HG03095 (cell line): Measurements from ENCODE around the gene ARHGEF19.
"Not testable (repeated sequence)": the region's sequence is repeated elsewhere in the genome, so short reads cannot be mapped to it uniquely, and the experiment has no call there.

ENCODE experiments used
- ATAC-seq: cut with Tn5 transposase; IDR thresholded peaks from one replicate; pipeline ENCODE4 v1.9.1; 2021; ENCODE audit warnings: moderate library complexity; ENCODE audit not compliant: unreplicated experiment

ARHGEF19 gene

GRCh38 chr1:16222716-16223115, 10.3 kb upstream of the ARHGEF19 start:
- not testable (repeated sequence) for ATAC-seq

GRCh38 chr1:16221499-16221898, 9.0 kb upstream of the ARHGEF19 start:
- no peak for ATAC-seq

DNA sequence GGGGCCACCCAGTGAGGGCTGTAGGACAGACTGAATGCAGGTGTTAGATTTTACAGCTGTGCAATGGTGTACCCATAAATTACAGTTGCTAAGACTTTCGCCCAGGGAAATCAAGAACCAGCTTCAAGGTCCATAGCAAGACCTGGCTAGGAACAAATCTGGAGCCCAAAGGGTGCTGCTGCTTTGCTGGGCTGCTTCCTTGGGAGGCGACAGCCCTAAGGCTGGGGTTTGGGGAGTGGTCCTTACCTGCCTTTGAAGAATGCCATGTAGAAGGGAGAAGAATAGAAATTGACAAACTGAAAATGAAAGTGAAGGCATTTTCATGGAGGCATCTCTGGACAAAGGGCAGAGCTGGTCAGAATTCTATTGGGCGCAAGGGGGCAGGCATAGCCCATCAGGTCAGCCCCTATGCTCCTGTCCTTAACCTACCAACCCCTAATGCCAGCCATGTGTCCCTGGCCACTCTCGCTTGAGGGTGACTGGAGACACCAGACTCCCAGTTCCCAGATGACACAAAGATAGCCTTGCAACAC, 7.6 kb upstream of the ARHGEF19 start:
- no peak for ATAC-seq

DNA sequence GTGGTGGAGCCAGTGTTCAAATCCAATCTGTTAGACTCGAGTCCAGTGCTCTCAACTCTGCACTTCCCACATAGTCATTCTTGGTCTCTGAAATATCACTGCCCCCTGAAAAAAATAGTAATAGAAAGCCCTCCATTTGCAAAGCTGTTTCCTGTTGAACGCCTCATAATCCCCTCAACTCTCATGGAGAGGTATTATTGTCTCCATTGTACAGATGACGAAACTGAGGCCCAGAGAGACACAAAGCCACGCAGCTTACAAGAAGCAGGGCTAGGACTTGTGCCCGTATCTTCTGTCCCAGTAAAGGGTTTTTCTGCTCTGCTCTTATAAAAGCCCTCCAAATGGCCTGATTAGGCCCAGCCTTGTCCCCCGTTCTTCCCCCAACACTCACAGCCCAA, 6.2 kb upstream of the ARHGEF19 start:
- ATAC-seq, result no peak

DNA sequence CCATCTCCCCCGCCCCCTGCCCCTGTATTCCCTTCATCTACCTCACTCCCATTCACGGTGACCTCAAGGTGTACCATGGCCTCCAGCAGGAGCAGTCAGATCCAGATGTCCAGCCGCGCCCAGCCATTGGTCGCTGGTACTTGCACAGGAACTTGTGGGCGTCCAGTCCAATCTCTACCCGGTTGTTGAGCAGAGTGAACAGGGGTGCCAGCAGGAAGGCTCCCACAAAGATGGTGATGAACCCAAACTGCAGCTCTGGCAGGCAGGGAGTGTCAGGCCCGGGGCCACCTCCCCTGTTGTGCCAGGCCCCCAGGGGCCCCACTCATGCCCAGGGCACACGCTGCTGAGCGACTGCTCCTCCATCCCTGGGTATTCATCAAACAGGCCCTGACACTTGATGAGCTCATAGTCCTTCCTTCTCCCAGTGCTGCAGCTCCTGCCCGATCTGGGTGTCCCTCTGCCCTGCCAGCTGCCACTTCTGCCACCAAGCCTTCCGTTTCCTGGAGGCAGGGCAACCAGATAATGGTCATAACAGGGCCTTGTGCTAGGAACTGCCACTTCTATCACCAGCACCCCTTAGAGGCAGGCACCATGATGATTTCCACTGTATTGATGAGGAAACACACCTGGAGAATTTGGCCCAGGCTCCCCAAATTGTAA, 5.7 kb upstream of the ARHGEF19 start:
- ATAC-seq, result no peak

DNA sequence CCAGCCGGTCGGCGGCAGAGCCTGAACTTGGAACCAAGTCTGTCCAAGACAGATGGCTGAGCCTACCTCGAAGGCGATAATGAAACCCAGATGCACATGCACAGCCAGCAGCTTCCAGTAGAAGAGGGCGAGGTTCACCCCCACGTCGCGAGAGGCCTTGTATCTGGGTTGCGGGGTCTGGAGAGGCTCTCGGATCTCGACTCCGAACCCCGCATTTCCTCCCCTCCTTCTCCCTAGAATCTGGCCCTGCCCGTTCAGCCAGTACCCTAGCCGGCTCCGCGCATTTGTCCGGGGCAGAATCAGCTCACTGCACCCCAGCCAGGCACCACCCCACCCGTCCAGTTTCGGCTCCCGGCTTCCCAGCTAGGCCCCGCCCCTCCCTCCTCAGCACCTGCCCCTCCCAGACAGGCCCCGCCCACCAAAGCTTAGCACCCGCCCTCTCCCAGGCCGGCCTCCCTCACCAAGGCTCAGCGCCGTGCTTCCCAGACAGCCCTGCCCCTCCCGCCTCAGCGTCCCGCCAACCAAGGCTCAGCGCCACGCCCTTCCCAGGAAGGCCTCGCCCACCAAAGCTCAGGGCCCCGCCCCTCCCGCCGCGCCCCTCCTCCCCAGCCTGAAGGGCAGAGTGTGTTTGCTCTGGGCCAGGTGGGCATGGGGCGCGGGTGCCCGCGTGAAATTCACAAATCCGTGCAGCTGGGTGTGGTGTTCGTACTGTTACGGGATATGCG, 4.8 kb upstream of the ARHGEF19 start:
- peak; percentile 90 for ATAC-seq

DNA sequence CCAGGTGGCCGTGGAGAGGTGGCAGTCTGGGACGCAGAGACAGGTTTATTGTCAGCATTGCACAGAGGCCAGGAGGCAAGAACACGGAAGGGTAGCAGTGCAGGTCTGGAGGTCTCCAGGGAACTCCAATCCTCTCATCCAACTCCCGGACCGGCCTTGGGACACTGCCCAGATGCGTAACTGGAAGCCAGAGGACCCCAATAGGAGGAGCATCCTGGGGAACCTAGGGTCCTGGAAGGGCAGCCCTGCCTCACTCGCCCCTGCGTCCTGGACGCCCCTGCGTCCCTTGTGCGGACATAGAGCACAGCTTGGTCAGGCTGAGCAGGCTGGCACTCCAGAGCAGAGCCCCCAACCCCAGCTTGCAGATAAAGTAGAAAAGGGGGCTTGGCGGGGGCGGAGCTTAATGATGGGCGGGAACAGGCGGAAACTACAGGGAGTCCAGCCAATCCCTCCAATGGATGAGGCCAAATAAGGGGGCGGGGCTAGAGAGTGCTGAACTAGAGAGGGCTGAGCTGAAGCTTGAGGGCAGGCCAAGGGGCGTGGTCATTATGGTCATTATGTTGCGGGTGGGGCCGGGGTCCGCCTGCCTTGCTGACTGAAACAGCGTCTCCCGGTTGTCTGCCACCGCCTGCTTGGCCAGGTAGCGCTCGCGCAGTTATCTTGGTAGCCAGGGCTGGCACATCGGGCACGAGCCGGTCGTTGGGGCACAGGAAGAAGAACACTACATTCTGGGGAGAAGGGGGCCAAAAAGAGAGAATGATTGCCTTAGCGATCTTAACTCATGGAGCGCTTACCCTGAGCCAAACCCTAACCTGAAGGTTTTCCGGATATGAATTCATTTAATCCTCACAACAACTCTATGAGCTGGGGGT, 3.7 kb upstream of the ARHGEF19 start:
- no peak for ATAC-seq

GRCh38 chr1:16215240-16215639, 2.8 kb upstream of the ARHGEF19 start:
- not testable (repeated sequence) for ATAC-seq

DNA sequence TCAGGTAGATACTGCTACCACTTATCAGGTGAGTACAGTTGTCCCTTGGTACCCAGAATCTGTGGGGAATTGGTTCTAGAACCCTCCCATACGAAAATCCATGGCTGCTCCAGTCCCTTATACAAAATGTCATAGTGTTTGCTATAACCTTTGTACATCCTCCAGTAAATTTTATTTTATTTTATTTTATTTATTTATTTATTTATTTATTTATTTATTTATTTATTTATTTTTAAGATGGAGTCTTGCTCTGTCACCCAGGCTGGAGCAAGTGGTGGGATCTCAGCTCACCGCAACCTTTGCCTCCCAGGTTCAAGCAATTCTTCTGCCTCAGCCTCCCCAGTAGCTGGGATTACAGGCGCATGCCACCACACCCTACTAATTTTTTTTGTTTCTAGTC, 1.1 kb upstream of the ARHGEF19 start:
- not testable (repeated sequence) for ATAC-seq

DNA sequence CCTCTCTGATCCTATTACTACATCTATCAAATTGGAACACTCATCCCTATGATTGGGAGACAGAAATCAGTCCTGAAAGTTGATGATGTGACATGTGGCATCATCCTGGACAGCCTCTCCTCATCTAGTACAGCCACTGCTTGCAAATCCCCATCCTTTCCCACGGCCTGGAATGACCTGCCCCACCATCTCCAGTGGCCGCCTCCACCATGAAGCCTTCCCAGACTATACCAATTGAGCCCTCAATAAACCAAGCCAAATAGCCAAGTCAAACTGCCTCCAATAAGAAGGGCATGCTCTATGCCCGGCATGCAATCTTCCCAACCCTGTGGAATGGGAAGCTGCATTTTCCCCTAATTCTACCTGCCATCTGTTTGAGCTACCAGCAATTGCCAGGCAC, 561 bp upstream of the ARHGEF19 start:
- ATAC-seq, result no peak

GRCh38 chr1:16211824-16212223, 628 bp downstream of the ARHGEF19 start:
- no peak for ATAC-seq

DNA sequence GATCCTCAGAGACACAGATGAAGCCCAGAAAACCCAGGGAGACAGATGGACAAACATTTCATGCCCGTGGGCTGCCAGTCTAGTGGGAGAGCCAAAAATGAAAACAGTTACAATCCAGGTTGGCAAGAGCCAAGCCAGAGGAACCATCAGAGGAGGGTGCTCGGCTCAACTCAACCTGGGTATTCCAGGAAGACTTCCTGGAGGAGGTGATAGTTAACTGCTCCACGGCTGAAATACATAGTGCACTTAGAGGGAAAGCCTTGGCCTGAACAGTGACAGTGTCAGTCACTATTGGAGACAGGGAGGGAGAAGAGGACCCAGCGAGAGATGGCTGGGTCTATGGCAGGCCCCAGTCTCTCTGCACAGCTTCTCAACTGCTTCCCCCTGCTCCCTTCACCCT, 1.9 kb downstream of the ARHGEF19 start:
- no peak for ATAC-seq

- no peak for ATAC-seq
Observed at GRCh38 chr1:16209847-16210407, 2.5 kb downstream of the ARHGEF19 start.

GRCh38 chr1:16209132-16209846, 3.2 kb downstream of the ARHGEF19 start:
- ATAC-seq, result no peak

GRCh38 chr1:16208270-16208987, 4.0 kb downstream of the ARHGEF19 start:
- ATAC-seq, result no peak

DNA sequence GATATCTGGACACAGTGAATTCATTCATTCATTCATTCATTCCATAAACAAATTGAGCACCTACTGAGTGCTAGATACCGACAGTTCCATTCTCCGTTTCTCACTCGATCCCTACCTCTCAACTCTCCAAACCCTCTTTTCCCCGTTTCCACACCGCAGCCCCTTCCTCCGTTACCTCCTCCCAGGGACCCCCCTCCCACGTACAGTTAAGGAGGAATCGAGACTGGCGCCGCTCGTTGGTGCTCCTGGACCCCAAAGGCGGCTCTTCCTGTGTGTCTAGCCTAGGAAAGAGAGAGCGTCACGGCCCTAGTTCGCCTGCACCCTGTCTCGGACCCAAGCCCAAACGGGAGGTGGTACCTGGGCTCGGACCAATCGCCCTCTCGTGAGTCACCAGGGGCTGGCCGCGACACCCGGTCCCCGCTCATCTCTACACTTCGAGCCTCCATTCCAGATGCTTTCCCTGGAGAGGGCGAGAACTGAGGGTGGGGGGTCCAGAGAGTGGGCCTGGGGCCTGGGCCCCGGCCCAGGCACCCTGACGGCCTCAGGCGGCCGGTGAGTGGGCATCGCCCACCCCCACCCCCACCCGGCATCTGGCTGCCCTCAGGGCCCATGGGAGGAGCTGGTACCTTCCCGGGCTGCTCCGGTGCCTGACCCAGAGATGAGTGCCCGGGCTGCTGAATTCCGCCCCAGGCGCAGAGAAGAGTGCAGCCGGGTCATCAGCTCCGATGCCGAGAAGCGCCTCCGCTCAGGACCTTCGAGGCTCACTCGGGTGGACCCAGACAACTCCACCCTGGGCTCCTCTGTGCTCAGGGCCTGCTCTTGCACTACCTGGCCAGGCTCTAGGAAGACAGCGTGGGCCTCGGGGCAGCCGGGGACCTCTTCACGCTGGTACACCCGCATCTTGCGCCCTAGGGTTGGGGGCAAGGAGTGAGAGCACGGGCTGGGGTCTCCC, 4.9 kb downstream of the ARHGEF19 start:
- no peak for ATAC-seq

DNA sequence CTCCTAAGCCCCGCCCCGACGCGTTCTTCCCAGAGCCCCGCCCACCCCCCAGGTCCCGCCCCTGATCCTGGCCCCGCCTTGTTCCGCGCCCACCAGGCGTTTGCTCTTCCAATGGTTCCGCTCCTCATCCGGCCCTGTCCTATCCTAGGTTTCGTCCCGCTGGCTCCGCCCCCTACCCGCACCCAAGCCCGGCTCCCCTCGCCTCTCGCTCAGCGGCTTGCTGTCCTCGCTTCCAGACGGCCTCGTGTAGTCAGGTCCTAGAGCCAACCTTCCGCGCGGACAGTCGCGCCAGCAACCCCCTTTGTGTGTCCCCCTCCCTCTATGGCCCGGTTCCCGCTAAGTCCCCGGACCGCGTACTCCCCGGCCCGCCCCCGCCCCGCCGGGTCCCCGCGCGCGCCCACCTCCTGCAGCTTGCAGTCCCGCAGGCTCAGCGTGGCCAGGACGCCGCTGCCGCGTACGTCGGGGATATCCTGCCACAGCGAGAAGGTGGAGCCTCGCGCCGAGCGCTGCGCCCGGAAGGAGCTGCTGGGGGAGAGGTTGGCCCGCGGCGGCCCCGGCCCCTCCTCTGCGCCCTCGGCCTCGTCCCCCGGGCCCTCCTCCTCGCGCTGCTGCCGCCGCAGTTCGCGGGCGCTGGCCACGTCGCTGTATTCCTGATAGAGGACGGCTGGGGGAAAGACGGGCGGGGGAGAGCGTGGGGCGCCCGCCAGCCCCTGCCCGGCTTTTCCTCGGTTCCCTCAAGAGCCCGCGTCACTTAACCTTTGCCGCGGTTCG, 5.7 kb downstream of the ARHGEF19 start:
- peak; percentile 59 for ATAC-seq
